Mesodermal cell (in vitro differentiated cells): Measurements from ENCODE around the gene KLHDC7B.

Experiments used
- H3K27ac ChIP-seq: 2 replicates; pipeline ENCODE4 v1.7.0; 2013; ENCODE audit warnings: mild to moderate bottlenecking, low read depth, low read length, moderate library complexity; ENCODE audit not compliant: severe bottlenecking
- H3K36me3 ChIP-seq: 2 replicates; pipeline ENCODE4 v1.7.1; 2013; ENCODE audit warnings: mild to moderate bottlenecking, low read length, moderate library complexity; ENCODE audit not compliant: control insufficient read depth, insufficient read depth
- H3K4me1 ChIP-seq: one replicate; pipeline ENCODE4 v1.7.1; 2013; ENCODE audit warnings: mild to moderate bottlenecking, low read length; ENCODE audit not compliant: insufficient read depth, control insufficient read depth, poor library complexity, severe bottlenecking
- H3K4me3 ChIP-seq: 2 replicates; pipeline ENCODE4 v1.7.0; 2013; ENCODE audit warnings: low read length, control low read depth, mild to moderate bottlenecking; ENCODE audit not compliant: insufficient read depth, poor library complexity, severe bottlenecking; ENCODE audit errors: extremely low read depth
- H3K9me3 ChIP-seq: 2 replicates; pipeline ENCODE4 v1.7.1; 2013; ENCODE audit warnings: mild to moderate bottlenecking, low read length, moderate library complexity; ENCODE audit not compliant: control insufficient read depth
- WGBS, 2 experiments: methylation state at CpG; one replicate each; pipeline ENCODE4 v1.1.5; 2013; ENCODE audit warnings: missing lambda C conversion rate in 2 of 2; ENCODE audit not compliant: insufficient coverage in 2 of 2; 5-methylcytosine and 5-hydroxymethylcytosine counted together

Gene KLHDC7B

GRCh38 chr22:50553310-50553709 is 7.6 kb downstream of the KLHDC7B start:
- H3K9me3 ChIP-seq, result no peaks in the 10 kb centered on the region
- H3K36me3 ChIP-seq, result no peaks in the 10 kb centered on the region
- no peak overlapping the region for H3K27ac ChIP-seq
- no peak overlapping the region for H3K4me3 ChIP-seq
- WGBS, 2 experiments, result 86 to 87% methylated on average over 8 of the region's 8 CpGs
- no peaks in the 10 kb centered on the region for H3K4me1 ChIP-seq

DNA sequence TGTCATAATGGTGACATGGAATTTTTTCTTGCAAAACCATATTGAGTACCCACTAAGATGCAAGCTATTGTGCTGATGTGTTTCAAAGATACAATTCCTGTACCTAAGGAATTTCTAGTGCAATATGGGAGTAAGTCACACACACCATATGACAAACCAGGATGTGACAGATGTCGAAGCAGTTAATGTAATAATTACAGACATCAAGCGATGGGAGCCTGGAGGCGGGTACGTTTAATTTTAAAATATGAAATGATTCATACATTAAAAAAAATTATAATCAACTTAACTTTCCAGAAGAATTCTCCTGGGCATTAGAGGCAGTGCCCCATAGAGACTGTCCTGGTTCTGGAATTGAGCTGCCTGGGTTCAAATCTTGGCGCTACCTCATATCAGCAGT is 11.0 kb downstream of the KLHDC7B start:
- Histone ChIP-seq H3K27ac (no peak overlapping the region), H3K36me3 (no peaks in the 10 kb centered on the region), H3K4me1 (no peaks in the 10 kb centered on the region), H3K9me3 (no peaks in the 10 kb centered on the region), H3K4me3 (no peak overlapping the region)
- WGBS, 2 experiments, result no CpG with 5 or more reads among the region's 5 CpGs

DNA sequence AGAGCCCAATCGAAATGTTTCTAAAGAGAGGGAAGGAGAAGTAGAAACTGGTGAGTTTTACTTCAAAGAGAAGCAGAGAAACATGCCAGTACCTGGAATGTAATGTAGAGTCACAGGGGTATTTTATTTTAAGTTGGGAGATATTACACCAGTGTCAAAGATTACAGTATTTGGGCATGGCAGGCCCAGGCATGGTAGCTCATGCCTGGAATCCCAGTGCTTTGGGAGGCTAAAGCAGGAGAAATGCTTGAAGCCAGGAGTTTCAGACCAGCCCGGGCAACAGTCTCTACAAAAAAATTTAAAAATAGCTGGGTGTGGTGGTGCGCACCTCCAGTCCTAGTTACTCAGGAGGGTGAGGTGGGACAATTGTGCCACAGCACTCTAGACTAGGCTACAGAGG is 14.3 kb downstream of the KLHDC7B start:
- Histone ChIP-seq H3K9me3 (no peaks in the 10 kb centered on the region), H3K36me3 (no peaks in the 10 kb centered on the region), H3K4me3 (no peak overlapping the region), H3K27ac (no peak overlapping the region), H3K4me1 (no peaks in the 10 kb centered on the region)
- WGBS, 2 experiments, result 89 to 92% methylated on average over 1 to 2 of the region's 3 CpGs

GRCh38 chr22:50561401-50562358 is 16.0 kb downstream of the KLHDC7B start:
- Histone ChIP-seq H3K4me1 (no peaks in the 10 kb centered on the region), H3K9me3 (no peaks in the 10 kb centered on the region), H3K27ac (no peak overlapping the region), H3K4me3 (no peak overlapping the region), H3K36me3 (no peaks in the 10 kb centered on the region)
- WGBS, 2 experiments, result 82 to 83% methylated on average over 10 to 18 of the region's 34 CpGs

DNA sequence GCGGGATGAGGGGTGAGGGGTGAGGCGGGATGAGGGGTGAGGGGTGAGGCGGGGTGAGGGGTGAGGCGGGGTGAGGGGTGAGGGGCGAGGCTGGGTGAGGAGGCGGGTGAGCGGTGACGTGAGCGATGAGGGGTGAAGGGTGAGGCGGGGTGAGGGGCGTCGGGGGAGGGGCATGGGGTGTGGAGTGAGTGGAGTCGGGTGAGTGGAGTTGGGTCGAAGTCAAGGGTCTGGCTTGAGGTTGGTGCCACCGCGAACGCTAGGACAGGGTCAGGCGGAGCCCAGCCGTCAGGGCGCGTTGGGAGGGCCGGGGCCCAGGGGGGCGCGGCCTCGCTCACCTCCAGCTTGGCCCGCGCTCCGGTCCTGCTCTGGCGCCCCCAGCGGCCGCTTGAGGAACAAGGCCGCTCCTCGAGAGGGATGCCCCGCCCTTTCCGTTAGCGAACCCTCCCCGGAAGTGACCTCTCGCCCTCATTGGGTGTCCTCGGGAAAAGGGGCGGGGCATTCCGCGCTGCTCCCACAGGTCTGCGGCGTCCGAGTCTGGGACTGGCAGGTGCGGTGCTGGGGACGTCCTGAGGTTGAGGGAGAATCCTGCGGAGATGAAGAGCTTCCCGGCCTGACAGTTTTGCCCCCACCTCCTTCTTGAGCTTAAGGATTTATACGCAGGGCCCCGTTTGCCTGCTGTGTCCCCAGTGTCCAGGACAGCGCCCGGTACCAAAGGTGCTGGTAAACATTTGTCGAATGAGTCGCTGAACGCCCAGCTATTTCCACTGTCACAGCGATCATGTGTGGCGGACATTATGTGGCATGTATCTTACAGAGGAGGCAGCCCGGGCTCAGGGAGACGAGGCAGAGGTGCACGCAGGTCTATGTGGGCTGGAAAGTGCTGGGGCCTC is 17.1 kb downstream of the KLHDC7B start, which contains the start of gene SYCE3:
Gene SYCE3, minus strand, starts transcription at position 397 of the 890 bp plus-strand sequence. CDS start 6,514 bp downstream, outside the sequence.
- Histone ChIP-seq H3K4me1 (no peaks in the 10 kb centered on the region), H3K36me3 (peaks cover 4% of the 10 kb centered on the region), H3K9me3 (no peaks in the 10 kb centered on the region), H3K27ac (no peak within 1 kb of the TSS), H3K4me3 (peak within 1 kb of the TSS; percentile 43)
- 2 to 3% methylated on average over 39 to 50 of the region's 61 CpGs for WGBS, 2 experiments

- H3K9me3 ChIP-seq, result no peaks in the 10 kb centered on the region
Observed at GRCh38 chr22:50563413-50564160, 17.9 kb downstream of the KLHDC7B start.

DNA sequence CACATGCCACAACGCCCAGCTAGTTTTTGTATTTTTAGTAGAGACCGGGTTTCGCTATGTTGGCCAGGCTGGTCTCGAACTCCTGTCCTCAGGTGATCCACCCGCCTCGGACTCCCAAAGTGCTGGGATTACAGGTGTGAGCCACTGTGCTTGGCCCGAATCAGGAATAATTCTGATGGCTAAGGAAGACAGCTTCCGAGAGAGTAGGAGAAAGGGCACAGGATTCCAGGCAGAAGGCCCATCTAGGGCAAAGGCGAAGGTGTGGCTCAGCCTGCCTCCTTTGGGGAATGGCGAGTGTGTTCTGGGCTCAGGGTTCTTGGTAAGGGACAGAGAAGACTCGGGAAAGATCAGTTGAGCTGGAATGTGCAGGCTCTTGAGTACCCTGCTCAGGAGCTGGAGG is 18.6 kb downstream of the KLHDC7B start:
- H3K4me3 ChIP-seq, result no peak overlapping the region
- H3K9me3 ChIP-seq, result no peaks in the 10 kb centered on the region
- H3K36me3 ChIP-seq, result peaks cover 10% of the 10 kb centered on the region
- H3K4me1 ChIP-seq, result no peaks in the 10 kb centered on the region
- H3K27ac ChIP-seq, result no peak overlapping the region
- WGBS, 2 experiments, result 91 to 92% methylated on average over 9 to 11 of the region's 11 CpGs

More at GRCh38 chr22:50563413-50564160, 17.9 kb downstream of the KLHDC7B start:
- Histone ChIP-seq H3K4me3 (peak overlapping the region; percentile 43), H3K36me3 (peaks cover 6% of the 10 kb centered on the region), H3K4me1 (no peaks in the 10 kb centered on the region), H3K27ac (no peak overlapping the region)
- 37 to 38% methylated on average over 12 to 14 of the region's 17 CpGs for WGBS, 2 experiments

DNA sequence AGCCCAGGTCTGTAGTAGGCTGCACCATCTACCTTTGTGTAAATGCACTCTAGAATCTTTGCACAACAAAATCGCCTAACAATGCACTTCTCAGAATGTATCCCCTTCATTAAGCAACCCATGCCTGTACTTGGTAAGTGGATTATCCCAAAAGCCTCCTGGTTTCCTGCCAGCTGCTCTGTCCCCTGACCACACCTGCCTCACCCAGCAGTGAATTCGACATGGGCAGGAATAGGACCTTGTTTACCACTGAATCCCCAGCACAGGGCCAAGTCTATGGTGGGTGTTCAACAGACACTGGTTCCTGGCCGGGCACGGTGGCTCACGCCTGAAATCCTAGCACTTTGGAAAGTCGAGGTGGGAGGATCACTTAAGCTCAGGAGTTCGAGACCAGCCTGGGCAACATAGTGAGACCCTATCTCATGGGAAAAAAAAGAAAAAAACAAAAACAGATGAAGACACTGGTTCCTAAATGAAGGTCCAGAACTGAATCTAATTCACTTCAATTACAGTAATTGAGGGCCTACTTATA is 22.1 kb downstream of the KLHDC7B start:
- no peak overlapping the region for H3K27ac ChIP-seq
- 94 to 95% methylated on average over 5 to 7 of the region's 7 CpGs for WGBS, 2 experiments
- peaks cover 43% of the 10 kb centered on the region for H3K36me3 ChIP-seq
- no peak overlapping the region for H3K4me3 ChIP-seq
- no peaks in the 10 kb centered on the region for H3K4me1 ChIP-seq
- no peaks in the 10 kb centered on the region for H3K9me3 ChIP-seq

- H3K36me3 ChIP-seq, result peaks cover 44% of the 10 kb centered on the region
- H3K27ac ChIP-seq, result no peak overlapping the region
- no peak overlapping the region for H3K4me3 ChIP-seq
- 94 to 97% methylated on average over 7 of the region's 7 CpGs for WGBS, 2 experiments
- H3K4me1 ChIP-seq, result no peaks in the 10 kb centered on the region
- no peaks in the 10 kb centered on the region for H3K9me3 ChIP-seq
Observed at GRCh38 chr22:50568626-50569025, 22.9 kb downstream of the KLHDC7B start.

DNA sequence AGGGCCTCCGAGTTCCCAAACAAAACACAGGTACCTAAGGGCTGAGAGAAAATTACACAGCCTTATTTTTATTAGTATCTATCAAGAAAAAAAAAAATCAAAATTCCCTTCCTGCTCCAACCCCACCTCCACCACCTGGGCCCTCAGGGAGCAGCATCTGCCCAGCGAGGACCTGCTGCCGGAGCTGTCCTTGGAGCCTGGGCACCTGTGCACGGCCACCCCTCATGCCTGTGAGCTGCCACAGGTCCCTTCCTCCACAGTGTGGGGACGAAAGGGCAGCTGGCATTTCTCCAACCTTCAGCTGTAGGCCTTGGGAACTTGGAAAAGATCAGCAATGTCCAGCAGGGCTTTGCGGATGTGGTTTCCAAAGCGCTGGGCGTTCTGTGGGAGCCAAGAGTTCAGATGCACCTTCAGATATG is 23.4 kb downstream of the KLHDC7B start:
- peaks cover 47% of the 10 kb centered on the region for H3K36me3 ChIP-seq

More for the DNA sequence above, 23.4 kb downstream of the KLHDC7B start:
- no peaks in the 10 kb centered on the region for H3K9me3 ChIP-seq
- no peak overlapping the region for H3K4me3 ChIP-seq
- no peak overlapping the region for H3K27ac ChIP-seq
- no peaks in the 10 kb centered on the region for H3K4me1 ChIP-seq
- 96 to 99% methylated on average over 4 to 7 of the region's 8 CpGs for WGBS, 2 experiments
